ENCODE data around the gene YWHAQ. TPM values are rescaled to one million over a fixed set of nuclear protein-coding genes. Genes with fewer than 3 reads are reported as not detected.

YWHAQ gene
- total and polyA plus RNA-seq, 2 donors from 2014 or later: 168 to 262 TPM

- Histone ChIP-seq H3K4me3 (ENCODE audit: low read length in 3 of 3) (no peak overlapping the region), H3K9ac (ENCODE audit: low read length in 3 of 3) (no peak overlapping the region), H3K9me3 (ENCODE audit: control insufficient read depth in 2 of 3, insufficient read depth in 1 of 3, low read length in 3 of 3) (no peaks in the 10 kb centered on the region), H3K27me3 (ENCODE audit: control insufficient read depth, insufficient read depth, low read length) (no peaks in the 10 kb centered on the region), H3K27ac (ENCODE audit: low read depth in 2 of 2, low read length in 2 of 2) (no peak overlapping the region), H3K36me3 (ENCODE audit: control insufficient read depth in 2 of 3, insufficient read depth in 3 of 3, low read length in 3 of 3) (no peaks in the 10 kb centered on the region), H3K4me1 (ENCODE audit: control insufficient read depth in 2 of 3, insufficient read depth in 2 of 3, low read depth in 1 of 3, low read length in 3 of 3) (peaks cover 0 to 2% (median 0%) of the 10 kb centered on the region in 3 donors)
- no peak for TF ChIP-seq CTCF (IDR thresholded peaks at IDR 0.05; ENCODE audit: borderline replicate concordance, extremely low read depth, insufficient read depth)
- FAIRE-seq (no peak), DNase-seq (no peak)
- intact Hi-C loops (cut with DNase I): no loop called here
Measured at GRCh38 chr2:9653485-9654271, 22.9 kb upstream of the YWHAQ start.

- Histone ChIP-seq H3K4me3 (ENCODE audit: low read length in 3 of 3) (no peak overlapping the region), H3K27me3 (ENCODE audit: control insufficient read depth, insufficient read depth, low read length) (no peaks in the 10 kb centered on the region), H3K9ac (ENCODE audit: low read length in 3 of 3) (no peak overlapping the region), H3K4me1 (ENCODE audit: control insufficient read depth in 2 of 3, insufficient read depth in 2 of 3, low read depth in 1 of 3, low read length in 3 of 3) (peaks cover 0 to 3% (median 0%) of the 10 kb centered on the region in 3 donors), H3K36me3 (ENCODE audit: control insufficient read depth in 2 of 3, insufficient read depth in 3 of 3, low read length in 3 of 3) (no peaks in the 10 kb centered on the region), H3K27ac (ENCODE audit: low read depth in 2 of 2, low read length in 2 of 2) (no peak overlapping the region), H3K9me3 (ENCODE audit: control insufficient read depth in 2 of 3, insufficient read depth in 1 of 3, low read length in 3 of 3) (no peaks in the 10 kb centered on the region)
- intact Hi-C loops (cut with DNase I): no loop called here
- peak in 2 of 5 donors; percentile 64 to 68 for DNase-seq
- no peak for FAIRE-seq
- TF ChIP-seq CTCF (IDR thresholded peaks at IDR 0.05; ENCODE audit: borderline replicate concordance, extremely low read depth, insufficient read depth): no peak
Measured at GRCh38 chr2:9652898-9653479, 22.2 kb upstream of the YWHAQ start.

GRCh38 chr2:9652267-9652666, 21.5 kb upstream of the YWHAQ start:
- no peak overlapping the region for H3K4me3 ChIP-seq (ENCODE audit: low read length in 3 of 3)
- no peaks in the 10 kb centered on the region for H3K27me3 ChIP-seq (ENCODE audit: control insufficient read depth, insufficient read depth, low read length)
- no peak overlapping the region for H3K9ac ChIP-seq (ENCODE audit: low read length in 3 of 3)
- FAIRE-seq: no peak
- intact Hi-C loops (cut with DNase I): no loop called here
- peaks cover 0 to 3% (median 0%) of the 10 kb centered on the region in 3 donors for H3K4me1 ChIP-seq (ENCODE audit: control insufficient read depth in 2 of 3, insufficient read depth in 2 of 3, low read depth in 1 of 3, low read length in 3 of 3)
- no peaks in the 10 kb centered on the region for H3K9me3 ChIP-seq (ENCODE audit: control insufficient read depth in 2 of 3, insufficient read depth in 1 of 3, low read length in 3 of 3)
- H3K27ac ChIP-seq (ENCODE audit: low read depth in 2 of 2, low read length in 2 of 2): no peak overlapping the region
- DNase-seq: no peak
- TF ChIP-seq CTCF (IDR thresholded peaks at IDR 0.05; ENCODE audit: borderline replicate concordance, extremely low read depth, insufficient read depth): no peak
- no peaks in the 10 kb centered on the region for H3K36me3 ChIP-seq (ENCODE audit: control insufficient read depth in 2 of 3, insufficient read depth in 3 of 3, low read length in 3 of 3)
